ENCODE results near the gene SGCD.

- no peak for TF ChIP-seq CTCF (conservative IDR thresholded peaks at IDR 0.05)
- TF ChIP-seq ZFX (IDR thresholded peaks at IDR 0.05): no peak
Measured at GRCh38 chr5:156585999-156586398, 259.0 kb downstream of the SGCD start.

All from C4-2B (cell line).